IPS-18c (cell line): Measurements from ENCODE around the gene PTPN5.
"Not testable (repeated sequence)": the region's sequence is repeated elsewhere in the genome, so short reads cannot be mapped to it uniquely, and the experiment has no call there.

Source experiments
- H3K4me3 ChIP-seq: 2 replicates; pipeline ENCODE4 v1.7.0; 2013; ENCODE audit warnings: low read depth, mild to moderate bottlenecking, low read length, moderate library complexity; ENCODE audit not compliant: insufficient read depth
- H3K9me3 ChIP-seq: one replicate; pipeline ENCODE4 v1.6.1; 2013; ENCODE audit warnings: mild to moderate bottlenecking, low read length, moderate library complexity; ENCODE audit not compliant: control insufficient read depth, insufficient read depth

PTPN5 gene

DNA sequence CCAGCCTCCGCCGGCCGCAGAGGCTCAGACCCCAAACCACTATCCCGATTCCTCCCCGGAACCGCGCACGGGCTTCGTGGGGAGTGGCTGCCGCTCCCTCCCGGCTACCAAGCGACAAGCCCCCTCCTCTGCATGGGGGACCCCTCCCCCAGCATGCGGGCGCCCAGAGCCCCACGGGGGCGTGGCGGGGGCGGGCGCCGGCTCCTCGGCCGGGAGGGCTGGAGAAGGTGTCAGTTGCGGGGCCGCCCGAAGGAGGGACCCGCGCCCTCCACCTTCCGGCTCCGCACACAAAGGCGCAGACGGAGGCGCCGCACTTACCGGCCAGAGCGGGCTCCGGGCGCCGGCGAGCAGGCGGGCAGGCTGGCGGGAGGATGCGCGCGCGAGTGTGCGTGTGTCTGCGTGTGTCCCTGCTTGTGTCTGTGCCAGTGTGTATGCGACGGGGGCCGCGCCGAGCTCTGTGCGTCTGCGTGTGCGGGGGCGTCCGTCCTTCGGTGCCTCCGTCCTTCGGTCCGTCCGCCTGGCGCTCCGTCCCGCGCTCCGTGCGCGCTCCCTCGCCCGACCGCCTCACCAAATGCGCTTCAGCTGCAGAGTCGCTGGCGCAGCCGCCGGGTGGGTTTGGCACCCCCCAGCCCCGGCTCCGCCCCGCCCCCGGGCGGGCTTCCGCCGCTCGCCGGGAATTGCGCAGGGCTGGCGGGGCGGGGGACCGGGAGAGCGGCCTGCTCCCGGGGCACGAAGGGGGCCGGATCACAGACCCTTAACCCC, at the start of gene PTPN5:
Gene PTPN5 (minus strand): TSS at position 592 of the 762 bp plus-strand sequence. CDS start 19,840 bp downstream, outside the sequence.
- H3K9me3 ChIP-seq: peaks cover 2% of the 10 kb centered on the region
- H3K4me3 ChIP-seq: peak within 1 kb of the TSS; percentile 75

DNA sequence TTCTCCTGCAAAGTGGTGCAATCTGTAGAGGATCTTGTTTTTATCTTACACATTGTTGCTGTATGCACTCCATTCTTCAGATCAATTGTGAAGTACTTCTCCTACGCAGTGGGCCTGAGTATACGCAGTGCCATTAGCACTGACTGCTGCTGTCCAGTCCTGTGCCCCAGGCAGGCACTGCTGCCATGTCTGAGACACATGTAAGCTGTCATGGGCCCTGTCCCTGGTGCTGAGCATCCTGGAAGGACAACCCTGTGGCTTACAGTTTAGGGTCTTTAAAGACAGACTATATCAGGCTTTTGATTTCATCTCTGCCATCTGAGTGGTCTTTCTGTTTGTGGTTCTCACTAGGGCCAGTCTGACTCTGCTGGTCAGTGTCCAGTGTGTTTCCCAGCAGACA, 44.8 kb upstream of the PTPN5 start:
- no peak overlapping the region for H3K4me3 ChIP-seq
- H3K9me3 ChIP-seq: no peaks in the 10 kb centered on the region

DNA sequence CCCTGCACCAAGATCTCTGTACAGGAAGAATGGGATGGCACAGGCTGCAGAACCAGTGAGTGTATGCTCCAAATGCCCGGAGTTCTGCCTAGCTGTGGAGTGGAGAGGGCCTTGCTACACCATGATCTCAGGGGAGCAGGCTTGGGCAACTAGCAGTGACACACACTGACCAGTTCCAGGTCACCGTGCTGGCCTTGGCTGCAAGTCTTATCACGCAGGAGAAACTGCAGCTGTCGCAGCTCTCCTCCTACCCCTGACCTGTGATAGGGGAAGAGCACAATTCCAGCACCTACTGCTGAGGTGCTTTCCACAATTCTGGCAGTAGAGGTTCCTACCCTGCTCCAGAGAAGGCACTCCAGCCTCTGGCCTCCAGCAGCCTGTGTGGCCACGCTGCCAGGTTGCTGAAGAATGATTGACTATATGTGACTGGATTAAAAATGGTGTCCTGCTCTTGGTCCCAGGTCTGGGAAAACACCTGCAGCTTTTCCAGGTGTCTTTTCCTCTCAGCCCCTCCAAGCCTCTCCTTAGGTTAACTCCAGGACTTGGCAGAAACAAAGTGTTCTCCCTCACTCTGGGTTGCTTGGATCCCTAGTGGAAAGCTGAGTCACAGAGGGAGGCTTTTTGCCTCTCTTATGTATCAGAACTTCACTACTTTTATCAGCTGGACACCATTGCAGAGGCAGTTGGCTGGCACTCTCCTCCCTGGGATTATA, 43.3 kb upstream of the PTPN5 start:
- Histone ChIP-seq H3K9me3 (no peaks in the 10 kb centered on the region), H3K4me3 (no peak overlapping the region)

DNA sequence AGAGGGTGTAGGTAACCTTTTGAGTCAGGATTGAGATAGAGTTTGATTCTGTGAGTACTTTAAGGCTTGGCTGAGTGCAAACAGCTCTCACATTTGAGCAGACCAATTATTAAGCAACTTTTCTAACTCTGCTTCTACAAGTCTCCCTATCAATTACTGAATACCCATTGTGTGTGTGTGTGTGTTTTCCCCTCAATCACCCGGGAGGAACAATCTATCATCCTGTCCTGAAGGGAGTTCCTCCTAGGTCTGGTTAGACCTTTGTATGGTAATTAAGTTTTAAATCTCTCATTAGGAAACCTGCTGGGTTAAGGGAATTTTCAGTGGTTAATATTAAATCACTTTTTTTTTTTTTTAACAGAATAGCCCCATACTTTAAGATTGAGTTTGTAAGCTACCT, 28.6 kb upstream of the PTPN5 start:
- H3K9me3 ChIP-seq, H3K4me3 ChIP-seq: not testable (repeated sequence)

DNA sequence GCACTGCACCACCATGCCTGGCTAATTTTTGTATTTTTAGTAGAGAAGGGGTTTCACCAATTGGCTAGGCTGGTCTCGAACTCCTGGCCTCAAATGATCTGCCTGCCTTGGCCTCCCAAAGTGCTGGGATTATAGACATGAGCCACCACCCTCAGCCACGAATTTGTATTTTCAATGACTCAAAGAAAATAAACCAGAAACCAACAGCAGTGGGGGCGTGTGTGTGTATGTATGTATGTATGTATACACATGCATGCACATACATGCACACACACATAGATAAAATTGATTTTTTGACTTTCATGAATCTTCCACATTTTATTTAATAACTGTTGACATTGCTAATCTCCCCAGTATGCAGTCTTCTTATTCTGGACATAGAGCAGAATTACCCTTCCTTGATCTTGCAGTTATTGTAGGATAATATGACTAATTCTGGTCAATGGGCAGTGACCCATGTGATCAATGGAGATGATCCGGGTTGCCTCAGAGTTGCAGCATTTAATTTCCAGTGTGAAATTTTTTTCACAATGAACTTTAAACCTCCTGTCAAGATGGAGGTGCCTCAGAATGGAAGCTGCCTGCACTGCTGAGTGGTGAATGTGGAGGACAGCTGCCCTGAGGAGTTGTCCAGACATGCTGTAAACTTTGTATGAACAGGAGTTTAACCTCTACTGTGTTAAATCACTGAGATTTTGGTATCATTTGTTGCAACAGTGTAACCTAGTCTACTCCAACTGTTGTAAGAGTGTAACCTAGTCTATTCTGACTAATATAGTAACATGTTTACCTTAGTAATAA, 12.8 kb upstream of the PTPN5 start:
- Histone ChIP-seq H3K4me3 (no peak overlapping the region), H3K9me3 (no peaks in the 10 kb centered on the region)

DNA sequence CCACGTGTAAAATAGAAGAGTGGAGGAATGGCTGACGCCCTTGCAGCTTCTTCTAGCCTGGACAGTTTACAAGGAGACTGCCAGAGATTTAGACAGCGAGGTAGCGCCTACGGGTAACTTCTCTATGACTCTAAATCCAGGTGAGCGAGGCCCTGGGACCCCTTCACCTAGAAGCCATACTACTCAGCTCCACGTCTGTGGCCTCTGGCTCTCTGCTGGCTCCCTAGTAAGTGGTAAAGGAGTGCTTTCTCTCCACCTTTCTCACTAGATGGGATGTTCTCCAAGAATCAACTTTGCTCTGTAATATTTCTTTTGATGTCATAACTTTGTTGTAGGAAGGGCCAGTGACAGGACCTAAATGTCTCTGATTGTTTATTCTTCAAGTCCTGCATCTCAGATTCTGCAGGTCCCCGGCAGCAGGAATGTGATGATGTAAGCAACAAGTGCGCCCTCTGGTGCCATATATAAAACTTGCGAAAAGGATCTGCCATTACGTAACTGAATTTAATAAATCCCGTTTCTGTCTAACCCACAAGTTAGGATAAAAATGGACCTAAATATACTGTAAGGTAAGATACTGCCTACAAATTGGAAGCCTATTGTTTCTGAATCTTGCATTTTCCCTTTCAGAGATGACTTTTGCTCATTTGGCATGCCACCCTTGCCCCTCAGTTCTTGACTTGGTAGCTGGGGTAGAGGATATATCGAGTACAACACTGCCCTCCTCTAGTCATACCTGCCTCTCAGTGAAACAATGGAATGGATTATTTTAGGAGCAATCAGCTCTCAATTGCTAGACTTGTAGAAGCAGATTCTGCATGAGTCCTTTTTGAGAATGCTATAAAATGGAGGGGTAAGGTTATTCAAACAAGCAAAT, 11.0 kb upstream of the PTPN5 start:
- Histone ChIP-seq H3K4me3 (no peak overlapping the region; the same call in 1 of the 2 replicates), H3K9me3 (no peaks in the 10 kb centered on the region)

DNA sequence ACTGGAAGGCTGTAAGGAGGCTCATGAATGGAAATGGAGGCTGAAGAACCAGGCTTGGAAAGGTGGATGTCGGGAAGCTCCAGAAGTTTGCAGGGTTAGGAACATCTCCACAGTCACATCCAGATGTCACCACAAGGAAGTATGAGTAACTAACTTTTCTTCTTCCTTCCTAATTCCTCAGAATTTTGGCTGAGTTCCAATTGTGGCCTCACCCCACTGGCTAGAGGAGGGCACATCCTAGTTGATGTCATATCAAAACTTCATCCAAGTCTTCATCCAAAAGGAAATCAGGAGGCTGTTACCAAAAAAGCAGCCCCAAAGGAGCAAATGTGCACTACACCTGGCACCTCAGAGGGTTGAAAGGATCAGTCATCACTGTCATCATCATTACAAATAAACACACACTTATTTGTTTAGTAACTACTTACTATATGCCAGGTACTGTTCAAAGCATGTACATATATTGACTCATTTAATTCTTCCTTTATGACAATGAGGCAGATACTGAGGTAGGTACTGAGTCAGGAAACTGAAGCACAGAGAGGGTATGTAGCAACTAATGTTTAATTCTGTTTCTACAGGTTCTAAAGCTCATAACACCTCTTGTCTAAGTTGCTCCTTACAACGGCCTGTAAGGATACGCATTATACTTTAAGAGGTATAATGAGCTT, 7.3 kb upstream of the PTPN5 start:
- Histone ChIP-seq H3K9me3 (no peaks in the 10 kb centered on the region), H3K4me3 (no peak overlapping the region)

DNA sequence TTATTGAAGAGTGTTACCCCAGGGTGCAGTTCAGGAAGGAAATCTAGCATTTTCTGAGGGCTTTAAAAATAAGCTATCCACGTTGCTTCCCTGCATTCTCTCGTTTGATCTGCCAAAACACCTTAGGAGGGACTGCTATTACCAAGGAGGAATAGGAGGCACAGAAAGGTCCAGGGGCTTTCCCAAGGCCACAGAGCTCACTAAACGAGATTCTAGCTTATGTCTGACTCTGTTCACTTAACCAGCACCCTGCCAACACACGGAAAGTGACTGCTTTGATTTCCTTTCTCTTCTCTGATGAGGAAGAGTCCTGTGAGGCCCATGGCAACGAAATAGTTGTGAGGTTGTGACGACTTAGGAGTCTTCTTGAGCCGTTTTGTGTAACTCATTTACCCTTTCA, 3.4 kb upstream of the PTPN5 start:
- peaks cover 2% of the 10 kb centered on the region for H3K9me3 ChIP-seq

DNA sequence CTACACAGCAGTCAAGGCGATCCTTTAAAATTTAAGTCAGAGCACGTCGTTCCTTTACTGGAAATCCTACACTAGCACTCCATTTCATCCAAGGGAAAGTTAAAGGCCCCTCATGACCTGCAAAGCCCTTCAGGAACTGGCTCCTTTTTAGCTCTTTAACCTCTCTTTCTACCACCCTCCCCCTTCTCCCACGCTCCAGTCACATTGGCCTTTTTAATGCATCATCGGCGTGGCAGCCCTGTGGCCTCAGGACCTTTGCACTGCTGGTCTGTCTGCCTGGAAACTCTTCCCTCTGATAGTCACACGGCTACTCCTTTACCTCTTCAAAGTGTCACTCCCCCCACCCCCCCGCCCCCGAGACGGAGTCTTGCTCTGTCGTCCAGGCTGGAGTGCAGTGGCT, 1.2 kb upstream of the PTPN5 start:
- Histone ChIP-seq H3K9me3 (peaks cover 2% of the 10 kb centered on the region), H3K4me3 (peak overlapping the region; percentile 75; the same call in 1 of the 2 replicates)

More for the DNA sequence above, 3.4 kb upstream of the PTPN5 start:
- no peak overlapping the region for H3K4me3 ChIP-seq

DNA sequence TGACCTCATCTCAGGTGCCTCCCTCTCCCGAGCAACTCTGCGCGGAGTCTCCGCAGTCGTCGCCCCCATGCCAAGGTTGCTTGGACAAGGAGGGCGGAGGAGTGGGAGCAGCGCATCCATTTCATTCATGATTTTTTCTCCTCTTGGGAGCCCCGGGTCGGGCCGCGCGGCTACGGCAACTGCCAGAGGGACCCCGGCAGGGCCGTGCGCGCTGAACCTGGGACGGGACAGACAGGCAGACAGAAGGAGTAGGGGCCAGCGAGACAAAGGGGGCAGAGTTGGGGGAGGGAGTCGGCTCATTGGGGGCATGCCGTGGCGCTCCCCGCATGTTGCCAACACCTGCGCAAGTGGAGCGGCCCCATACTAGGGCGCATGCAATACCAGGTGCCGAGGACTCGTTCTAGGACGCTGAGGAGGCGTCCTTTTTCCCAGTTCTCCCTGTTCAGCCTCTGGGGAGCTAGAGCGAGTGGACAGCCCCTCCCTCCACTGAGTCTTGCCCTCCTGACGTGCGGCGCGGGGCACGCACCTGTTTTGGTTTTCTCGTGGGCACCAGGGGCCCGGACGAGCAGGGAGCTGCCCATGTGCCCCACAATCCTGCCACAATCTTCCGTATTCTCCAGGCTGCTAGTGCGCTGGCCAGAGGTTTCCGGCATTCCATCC, 501 bp upstream of the PTPN5 start:
- Histone ChIP-seq H3K4me3 (peak overlapping the region; percentile 75), H3K9me3 (peaks cover 2% of the 10 kb centered on the region)

DNA sequence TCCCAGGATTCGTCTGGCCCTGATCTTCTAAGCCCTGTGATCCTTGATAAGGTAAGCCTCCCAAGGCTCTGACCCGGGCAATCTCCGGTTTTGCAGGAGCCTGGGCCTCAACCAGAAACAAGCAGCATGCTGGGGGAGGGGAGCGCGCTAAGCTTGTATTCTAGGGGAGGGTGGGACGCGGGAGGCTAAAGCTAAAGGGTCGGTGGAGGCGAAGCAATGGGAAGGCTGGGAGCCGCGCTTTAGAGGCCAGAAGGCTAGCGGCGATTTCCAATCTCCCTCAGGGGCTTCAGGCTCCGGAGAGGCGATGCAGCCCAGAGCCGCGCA, 753 bp downstream of the PTPN5 start:
- Histone ChIP-seq H3K4me3 (peak overlapping the region; percentile 75), H3K9me3 (peaks cover 2% of the 10 kb centered on the region)

DNA sequence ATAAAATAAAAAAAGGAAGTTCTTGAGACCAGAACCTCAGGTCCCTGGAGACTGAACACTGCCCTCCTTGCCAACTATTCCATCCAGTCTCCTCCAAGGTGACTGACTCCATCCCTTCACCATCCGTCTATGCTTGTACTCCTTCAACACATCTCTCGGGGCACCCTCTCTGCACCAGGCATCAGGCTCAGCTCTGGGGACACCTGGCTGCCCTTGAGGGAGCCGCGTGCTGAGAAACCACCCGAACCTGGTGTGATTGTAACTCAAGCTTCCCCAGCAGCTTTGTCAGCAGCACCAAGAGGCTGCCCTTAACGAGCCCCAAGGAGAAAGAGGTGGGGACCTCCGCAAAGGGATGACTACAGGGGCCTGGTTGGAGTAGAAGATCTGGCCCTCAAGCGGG, 1.7 kb downstream of the PTPN5 start:
- no peak overlapping the region for H3K4me3 ChIP-seq
- H3K9me3 ChIP-seq: peaks cover 2% of the 10 kb centered on the region

DNA sequence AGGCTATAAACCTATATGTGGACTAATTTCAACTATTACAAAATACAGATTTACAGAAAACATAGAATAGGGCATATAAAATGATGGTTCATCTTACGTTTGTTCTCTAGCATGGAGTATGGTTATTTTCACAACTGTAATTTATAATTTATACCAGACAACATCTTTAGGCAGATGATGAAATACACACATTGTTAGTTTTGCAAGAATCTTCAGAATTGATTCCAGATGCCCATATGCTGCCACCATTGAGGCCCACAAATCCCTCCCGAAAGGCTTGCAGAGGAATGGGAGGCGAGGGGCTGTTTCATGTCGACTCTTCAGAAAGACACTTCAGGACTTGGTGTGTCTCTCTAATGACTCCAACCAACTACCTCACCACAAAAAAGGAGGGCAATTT, 6.2 kb downstream of the PTPN5 start:
- Histone ChIP-seq H3K4me3 (no peak overlapping the region), H3K9me3 (no peaks in the 10 kb centered on the region)

DNA sequence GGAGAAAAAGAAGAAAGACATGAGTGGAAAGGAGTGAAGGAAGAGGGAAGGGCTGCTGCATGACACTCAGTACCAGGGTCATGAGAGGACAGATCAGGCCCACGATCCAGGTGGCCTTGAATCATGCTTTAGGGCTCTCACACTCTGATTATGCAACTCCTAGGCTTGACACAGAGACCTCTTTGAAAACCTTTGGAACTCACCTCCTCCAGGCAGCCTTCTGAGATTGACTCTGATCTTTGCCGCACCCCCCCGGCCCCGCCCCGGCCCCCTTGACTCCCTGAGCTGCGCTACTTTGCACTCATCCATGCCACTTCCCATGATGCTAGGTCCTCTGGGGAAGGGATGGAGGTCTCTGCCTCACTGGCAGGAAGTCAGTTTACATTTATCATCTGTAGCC, 10.7 kb downstream of the PTPN5 start:
- Histone ChIP-seq H3K9me3 (no peaks in the 10 kb centered on the region), H3K4me3 (no peak overlapping the region)

DNA sequence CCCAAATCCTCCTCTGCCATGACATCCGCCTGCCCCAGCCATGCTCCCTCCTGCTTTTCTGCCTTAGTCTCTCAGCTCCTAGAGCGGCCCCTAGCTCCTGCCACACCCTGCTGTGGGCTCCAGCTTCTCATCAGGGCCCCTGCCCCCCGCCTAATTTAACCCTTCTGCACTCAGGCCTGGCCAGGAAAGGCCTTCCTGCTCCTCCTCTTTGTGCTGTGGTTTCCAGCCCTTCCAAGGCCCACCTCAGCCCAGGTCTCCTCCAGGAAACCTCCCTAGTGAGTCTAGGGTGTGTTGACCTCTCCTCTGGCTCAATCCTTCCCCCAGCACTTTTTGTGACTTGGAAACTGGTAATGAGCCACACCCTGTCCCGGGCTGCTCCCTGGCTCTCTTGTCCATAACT, 11.3 kb downstream of the PTPN5 start:
- Histone ChIP-seq H3K4me3 (no peak overlapping the region), H3K9me3 (no peaks in the 10 kb centered on the region)

DNA sequence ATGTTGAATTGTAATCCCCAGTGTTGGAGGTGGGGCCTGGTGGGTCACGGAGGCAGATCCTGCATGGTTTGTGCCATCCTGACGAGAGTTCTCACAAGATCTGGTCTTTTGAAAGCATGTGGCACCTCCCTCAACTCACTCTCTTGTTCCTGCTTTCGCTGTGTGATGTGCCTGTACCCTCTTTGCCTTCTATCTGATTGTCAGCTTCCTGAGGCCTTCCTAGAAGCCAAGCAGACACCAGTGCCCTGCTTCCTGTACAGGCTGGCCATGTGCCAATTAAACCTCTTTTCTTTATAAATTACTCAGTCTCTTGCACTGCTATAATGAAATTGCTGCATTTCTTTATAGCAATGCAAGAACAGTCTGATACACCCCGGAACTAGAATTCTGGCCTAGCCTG, 13.1 kb downstream of the PTPN5 start:
- no peak overlapping the region for H3K4me3 ChIP-seq
- peaks cover 4% of the 10 kb centered on the region for H3K9me3 ChIP-seq
